ENCODE results near the gene CD82.

The CD82 gene

GRCh38 chr11:44614281-44614775, 48.9 kb downstream of the CD82 start:
- DNase-seq (ENCODE audit: extremely low read depth in 1 of 2, low read depth in 1 of 2): no peak

DNA sequence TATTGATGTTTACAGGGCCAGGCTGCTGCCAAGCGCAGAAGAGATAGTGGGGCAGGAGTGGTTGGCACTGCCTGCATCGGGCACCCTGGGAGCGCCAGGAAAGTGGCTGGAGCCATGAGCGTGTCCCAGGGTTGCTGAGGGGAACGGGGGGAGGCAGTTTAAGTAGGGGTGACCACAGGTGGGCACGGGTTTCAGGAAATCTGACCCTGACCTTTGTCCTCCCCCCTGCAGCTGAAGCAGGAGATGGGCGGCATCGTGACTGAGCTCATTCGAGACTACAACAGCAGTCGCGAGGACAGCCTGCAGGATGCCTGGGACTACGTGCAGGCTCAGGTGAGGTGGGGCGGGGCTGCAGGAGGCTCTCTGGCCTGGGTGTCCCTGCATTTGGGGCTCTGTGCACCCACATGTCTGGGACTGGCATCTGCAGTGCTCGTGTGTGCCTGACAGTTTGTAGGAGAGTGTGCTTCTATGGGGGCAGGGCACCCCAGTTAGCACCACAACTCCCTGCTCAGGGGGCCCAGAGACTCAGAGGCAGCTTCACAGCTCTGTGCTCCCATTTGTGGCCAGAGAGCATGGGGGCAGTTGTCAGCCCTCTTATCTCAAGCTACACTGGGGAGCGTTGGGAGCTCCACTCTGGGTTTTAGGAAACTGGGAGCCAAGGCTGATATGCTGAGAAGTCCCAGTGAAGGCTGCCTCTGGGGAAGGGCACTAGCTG, 49.7 kb downstream of the CD82 start:
- DNase-seq (ENCODE audit: extremely low read depth in 1 of 2, low read depth in 1 of 2): no peak

- no peak for DNase-seq (ENCODE audit: extremely low read depth in 1 of 2, low read depth in 1 of 2)
These were observed 50.7 kb downstream of the CD82 start for GRCh38 chr11:44615913-44616791.

GRCh38 chr11:44617671-44618461, 52.4 kb downstream of the CD82 start:
- DNase-seq (ENCODE audit: extremely low read depth in 1 of 2, low read depth in 1 of 2): no peak

- no peak for DNase-seq (ENCODE audit: extremely low read depth in 1 of 2, low read depth in 1 of 2)
These were observed 53.3 kb downstream of the CD82 start for GRCh38 chr11:44618561-44619425.

GRCh38 chr11:44620328-44620725, 54.9 kb downstream of the CD82 start:
- DNase-seq (ENCODE audit: extremely low read depth in 1 of 2, low read depth in 1 of 2): no peak

DNA sequence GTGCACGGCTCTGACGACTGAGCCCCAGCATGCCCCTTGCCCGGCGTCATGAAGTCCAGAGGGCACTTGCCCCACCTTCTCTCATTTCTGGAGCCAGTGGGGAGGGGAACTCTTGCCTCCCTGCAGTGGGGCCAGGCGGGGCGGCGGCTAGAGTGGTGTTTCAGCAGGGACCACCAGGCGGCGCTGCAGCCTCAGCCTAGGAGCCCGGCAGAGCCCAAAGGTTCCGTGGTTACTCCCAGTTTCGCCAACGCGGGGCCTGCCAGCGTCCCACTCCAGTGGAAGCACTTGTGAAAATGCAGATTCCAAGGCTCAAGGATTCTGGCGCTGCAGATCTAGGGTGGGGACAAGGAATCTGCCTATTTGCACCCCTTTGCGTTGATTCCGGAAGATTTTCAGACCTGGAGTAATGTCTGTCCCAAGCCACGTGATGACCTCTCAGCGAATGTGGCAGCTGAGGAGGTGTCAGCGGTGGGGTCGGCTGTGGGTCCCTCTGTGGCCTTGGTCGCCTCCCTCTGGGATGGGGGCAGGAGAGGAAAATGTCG, 55.7 kb downstream of the CD82 start:
- DNase-seq (ENCODE audit: extremely low read depth in 1 of 2, low read depth in 1 of 2): peak in 1 of 2 donors; percentile 37

DNA sequence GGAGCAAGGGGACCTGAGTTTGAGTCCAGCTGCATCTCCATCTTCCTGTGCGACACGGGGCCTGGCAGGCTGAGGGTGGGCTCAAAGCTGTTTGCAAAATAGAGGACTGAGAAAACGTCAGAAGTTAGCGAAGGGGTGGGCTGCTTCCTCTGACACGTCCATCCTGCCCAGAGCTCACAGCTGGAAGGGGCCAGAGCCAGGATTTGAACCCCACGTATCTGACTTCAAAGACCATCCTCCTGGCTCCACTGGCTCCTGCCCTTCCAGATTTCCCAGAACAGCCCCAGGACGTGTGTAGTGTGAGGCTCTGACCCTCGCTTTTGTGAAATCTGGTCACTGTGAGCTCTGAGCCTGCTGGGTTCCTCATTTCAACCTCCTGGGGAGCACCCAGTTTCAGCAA, 56.3 kb downstream of the CD82 start:
- no peak for DNase-seq (ENCODE audit: extremely low read depth in 1 of 2, low read depth in 1 of 2)

GRCh38 chr11:44622190-44622650, 56.8 kb downstream of the CD82 start:
- no peak for DNase-seq (ENCODE audit: extremely low read depth in 1 of 2, low read depth in 1 of 2)

- no peak for DNase-seq (ENCODE audit: extremely low read depth in 1 of 2, low read depth in 1 of 2)
These were observed 57.3 kb downstream of the CD82 start for GRCh38 chr11:44622721-44623258.

- DNase-seq (ENCODE audit: extremely low read depth in 1 of 2, low read depth in 1 of 2): no peak
These were observed 57.9 kb downstream of the CD82 start for GRCh38 chr11:44623341-44623730.

GRCh38 chr11:44623731-44624491, 58.4 kb downstream of the CD82 start:
- no peak for DNase-seq (ENCODE audit: extremely low read depth in 1 of 2, low read depth in 1 of 2)

GRCh38 chr11:44624761-44625221, 59.3 kb downstream of the CD82 start:
- DNase-seq (ENCODE audit: extremely low read depth in 1 of 2, low read depth in 1 of 2): no peak

DNA sequence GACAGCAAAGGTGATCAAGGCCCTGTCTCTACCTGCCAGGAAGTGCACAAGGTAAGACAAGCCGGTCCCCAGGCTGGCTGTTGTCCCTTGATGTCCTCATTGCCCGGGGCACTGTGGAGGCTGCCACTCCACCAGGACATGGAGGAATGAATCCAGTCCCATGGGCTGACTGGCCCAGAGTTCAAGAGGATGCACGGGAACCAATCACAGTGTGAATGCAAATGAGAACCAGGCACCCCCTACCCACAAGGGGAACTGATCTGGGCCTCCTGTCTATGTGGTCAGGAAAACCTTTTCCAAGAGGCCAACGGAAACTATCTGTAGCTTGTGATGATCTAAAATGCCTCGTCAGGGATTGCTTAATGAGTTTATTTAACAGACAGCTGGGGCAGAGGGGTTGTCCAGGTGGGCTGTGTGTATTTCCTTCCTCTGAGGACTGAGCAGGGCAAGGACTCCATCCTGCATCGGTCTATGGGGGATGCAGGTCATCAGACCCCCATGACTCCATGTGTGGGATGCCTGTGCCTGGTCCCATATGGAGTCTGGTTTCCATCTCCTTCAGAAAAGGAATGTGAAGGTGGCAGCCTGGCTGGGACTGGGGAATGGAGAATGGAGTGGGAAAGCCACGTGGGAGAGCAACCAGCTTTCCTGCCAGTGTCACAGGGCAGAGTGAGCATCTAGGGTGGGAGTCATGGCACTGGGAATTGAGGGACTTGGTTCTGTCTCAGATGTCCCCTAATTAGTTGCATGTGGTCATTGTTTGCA, 60.5 kb downstream of the CD82 start:
- DNase-seq (ENCODE audit: extremely low read depth in 1 of 2, low read depth in 1 of 2): no peak

- DNase-seq (ENCODE audit: extremely low read depth in 1 of 2, low read depth in 1 of 2): no peak
These were observed 61.2 kb downstream of the CD82 start for GRCh38 chr11:44626645-44627044.

GRCh38 chr11:44627165-44627789, 61.8 kb downstream of the CD82 start:
- DNase-seq (ENCODE audit: extremely low read depth in 1 of 2, low read depth in 1 of 2): no peak

DNA sequence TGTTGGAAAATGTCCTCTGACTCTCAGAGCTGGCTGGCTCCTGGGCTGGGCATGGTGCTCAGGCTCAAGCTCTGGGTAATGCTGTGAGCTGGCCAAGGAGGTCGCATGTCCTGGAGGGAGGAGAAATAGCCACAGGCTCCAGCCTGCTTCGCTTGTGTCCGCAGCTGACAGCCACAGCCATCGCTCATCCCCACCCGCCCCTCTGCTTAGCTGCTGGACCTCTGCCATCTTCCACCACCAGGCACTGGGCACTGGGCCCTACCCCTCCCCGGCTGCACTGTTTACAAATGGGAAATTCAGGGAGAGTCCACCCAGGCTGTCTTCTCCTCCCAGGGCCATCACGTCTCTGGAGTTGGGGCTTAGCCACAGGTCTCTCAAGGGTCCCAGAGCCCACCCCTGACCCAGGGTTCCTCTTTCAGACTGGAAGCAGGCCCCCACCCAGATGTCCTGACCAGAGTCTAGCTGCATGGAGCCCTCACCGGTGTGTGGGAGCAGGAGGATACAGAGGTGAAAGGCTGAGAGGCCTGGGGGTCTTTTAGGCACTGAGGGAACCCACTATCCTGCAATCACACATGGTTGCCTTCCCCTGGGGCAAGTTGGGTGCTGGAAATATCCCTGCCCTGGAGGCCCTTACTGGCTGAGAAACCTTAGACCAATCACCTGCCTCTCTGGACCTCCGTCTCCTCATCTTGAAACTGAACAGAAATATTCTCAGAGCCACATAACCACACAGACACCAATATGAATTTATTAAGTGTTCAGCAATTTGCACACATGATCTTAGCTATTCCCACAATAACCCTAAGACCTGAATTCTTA, 62.7 kb downstream of the CD82 start:
- no peak for DNase-seq (ENCODE audit: extremely low read depth in 1 of 2, low read depth in 1 of 2)
